Measurements from ENCODE around the gene ECHDC3.

Gene ECHDC3

DNA sequence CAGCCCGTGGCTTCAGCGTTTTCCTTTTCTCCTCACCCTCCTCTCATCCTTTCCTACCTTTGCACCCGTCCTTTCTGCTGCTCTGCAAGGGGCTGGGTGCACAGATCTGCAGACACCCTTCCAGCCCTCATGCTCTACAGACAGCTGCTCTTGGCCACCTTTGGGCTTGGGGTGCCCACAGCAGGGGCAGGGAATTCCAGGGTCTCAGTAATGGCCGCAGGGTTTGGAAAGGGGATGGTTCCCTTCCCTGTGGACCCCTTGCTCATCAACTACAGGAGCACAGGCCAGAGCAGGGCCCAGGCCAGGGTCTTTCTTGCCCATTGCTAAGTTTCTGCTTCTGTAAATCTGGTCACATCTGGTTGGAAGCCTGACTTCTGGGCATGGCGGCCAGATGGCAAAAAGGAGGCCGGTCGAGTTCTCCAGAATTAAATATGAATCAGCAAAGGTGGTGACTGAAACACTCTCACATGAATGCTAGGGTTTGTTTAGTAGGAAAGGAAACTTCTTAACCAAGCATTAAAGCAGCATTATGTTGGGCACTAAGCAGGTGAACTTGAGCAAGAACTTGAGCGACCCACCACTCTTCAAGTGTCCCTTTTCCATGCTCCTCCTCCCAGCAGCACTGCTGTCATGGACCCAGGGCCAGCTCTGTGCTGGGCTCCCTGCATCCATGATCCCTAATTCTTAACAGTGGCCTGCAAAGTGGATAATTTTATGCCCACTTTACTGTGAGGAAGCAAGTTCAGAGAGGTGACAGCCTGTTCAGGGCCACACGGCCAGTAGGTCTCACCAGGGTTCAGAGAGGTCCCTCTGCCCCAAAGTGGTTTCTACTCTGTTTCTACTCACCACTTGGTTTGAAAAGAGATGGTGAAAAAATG, 1.5 kb downstream of the ECHDC3 start:
- TF ChIP-seq ZFX (IDR thresholded peaks at IDR 0.05; ENCODE audit: borderline replicate concordance), result no peak
- TF ChIP-seq, protein P1, sequence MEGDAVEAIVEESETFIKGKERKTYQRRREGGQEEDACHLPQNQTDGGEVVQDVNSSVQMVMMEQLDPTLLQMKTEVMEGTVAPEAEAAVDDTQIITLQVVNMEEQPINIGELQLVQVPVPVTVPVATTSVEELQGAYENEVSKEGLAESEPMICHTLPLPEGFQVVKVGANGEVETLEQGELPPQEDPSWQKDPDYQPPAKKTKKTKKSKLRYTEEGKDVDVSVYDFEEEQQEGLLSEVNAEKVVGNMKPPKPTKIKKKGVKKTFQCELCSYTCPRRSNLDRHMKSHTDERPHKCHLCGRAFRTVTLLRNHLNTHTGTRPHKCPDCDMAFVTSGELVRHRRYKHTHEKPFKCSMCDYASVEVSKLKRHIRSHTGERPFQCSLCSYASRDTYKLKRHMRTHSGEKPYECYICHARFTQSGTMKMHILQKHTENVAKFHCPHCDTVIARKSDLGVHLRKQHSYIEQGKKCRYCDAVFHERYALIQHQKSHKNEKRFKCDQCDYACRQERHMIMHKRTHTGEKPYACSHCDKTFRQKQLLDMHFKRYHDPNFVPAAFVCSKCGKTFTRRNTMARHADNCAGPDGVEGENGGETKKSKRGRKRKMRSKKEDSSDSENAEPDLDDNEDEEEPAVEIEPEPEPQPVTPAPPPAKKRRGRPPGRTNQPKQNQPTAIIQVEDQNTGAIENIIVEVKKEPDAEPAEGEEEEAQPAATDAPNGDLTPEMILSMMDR (IDR thresholded peaks at IDR 0.05), result no peak
- no peak overlapping the region for H3K27ac ChIP-seq

DNA sequence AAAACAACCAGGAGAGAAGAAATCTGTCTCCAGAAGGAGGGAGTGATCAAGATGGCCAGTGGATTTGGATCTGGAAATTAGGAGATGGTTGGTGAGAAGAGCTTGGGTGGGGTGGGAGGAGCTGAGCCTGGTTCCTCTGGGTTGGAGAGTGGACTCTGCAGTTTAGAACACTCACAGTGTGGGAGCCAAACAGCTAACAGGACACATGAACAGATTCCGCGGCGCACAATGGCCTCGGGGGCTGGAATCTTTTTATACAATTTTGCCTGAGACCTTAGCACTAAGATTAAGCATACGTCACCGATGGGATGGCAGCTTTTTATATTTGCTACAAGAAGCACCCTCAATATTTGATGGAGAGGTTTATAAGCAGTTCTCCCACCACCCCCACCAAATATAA, 2.9 kb downstream of the ECHDC3 start:
- H3K27ac ChIP-seq, result no peak overlapping the region
- TF ChIP-seq, protein P1 (IDR thresholded peaks at IDR 0.05), result no peak
- no peak for TF ChIP-seq ZFX (IDR thresholded peaks at IDR 0.05; ENCODE audit: borderline replicate concordance)

DNA sequence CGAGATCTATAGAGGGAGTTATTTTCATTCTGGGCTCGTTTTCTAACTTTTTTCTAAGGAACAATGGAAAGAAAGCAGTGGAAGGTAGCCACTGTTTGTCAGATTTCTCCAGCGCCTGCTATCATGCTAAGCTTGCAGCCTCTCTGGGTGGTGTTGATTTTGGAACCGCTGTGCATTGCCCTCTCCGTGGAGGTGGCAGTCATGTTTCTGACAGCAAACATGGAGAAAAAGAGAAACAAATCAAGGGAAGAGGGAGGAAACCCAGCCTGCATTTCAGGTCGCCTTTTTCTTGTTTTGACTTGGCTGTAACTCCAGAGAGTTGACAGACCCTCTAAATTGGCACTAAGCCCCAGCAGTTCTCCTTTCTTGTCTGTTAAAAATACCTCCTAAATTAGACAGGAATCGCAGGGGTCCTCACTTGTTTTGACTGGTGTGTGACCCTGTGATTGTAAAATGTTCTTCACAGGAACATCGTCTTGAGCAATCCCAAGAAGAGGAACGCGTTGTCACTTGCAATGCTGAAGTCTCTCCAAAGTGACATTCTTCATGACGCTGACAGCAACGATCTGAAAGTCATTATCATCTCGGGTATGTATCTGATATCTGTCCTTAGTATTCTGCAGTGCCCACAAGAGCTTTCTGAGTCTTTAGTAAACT, 4.8 kb downstream of the ECHDC3 start:
- TF ChIP-seq, protein P1 (IDR thresholded peaks at IDR 0.05), result no peak
- TF ChIP-seq ZFX (IDR thresholded peaks at IDR 0.05; ENCODE audit: borderline replicate concordance), result no peak
- no peak overlapping the region for H3K27ac ChIP-seq

DNA sequence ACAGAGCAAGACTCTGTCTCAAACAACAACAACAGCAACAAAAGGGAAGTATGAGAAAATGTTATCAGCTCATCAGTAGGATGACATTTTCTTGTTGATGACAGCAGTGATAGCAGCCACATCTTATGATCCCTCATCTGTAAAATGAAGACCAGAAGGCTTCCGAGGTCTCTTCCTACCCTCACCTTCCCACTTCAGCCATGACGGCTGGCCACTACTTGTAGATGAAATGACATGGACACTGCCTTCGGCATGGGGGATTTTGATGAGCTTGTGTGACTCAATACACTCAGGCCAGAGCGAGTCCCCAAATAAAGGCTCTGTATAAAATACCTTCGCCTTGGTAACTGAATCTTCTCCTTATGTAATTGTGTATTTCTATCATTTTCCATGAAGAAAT, 6.7 kb downstream of the ECHDC3 start:
- H3K27ac ChIP-seq, result no peak overlapping the region
- TF ChIP-seq, protein P1 (IDR thresholded peaks at IDR 0.05), result no peak
- no peak for TF ChIP-seq ZFX (IDR thresholded peaks at IDR 0.05; ENCODE audit: borderline replicate concordance)

DNA sequence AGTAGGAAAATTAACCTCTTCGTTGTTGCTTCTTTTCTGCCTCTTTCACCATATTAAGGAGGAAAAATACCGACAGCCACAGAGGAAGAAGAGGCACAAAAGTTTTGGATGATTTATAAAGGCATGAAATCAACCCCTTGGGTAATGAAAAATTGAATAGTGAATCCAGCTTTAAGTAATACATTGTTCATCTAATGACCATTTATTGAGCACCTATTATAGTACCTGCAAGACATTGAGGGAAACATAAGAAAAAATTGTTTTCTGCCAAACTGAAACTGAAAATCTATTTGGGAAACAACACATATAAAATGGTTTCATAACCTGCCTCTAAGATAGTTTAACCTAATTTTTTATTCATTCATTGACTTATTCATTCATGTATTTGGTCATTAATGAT, 8.2 kb downstream of the ECHDC3 start:
- no peak for TF ChIP-seq ZFX (IDR thresholded peaks at IDR 0.05; ENCODE audit: borderline replicate concordance)

DNA sequence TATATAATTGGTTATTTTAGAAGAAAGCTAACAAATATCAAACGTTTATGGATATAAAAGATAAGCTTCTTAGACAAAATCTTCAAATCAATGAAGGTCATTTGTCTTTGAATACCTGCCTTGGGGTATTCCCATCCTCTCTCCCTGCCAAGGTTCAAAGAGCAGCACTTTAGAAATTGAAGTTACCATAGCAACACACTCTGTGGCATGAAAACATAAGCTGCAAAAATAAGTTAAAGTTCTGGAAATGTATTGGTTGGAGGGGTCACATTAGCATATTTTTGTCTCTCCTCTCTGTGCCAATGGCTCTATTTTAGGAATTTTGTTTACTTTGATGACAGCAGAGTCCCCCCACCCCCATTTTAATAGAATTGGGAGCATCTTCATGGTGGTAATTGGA, 12.0 kb downstream of the ECHDC3 start:
- H3K27ac ChIP-seq, result no peak overlapping the region
- TF ChIP-seq, protein P1 (IDR thresholded peaks at IDR 0.05), result no peak
- TF ChIP-seq ZFX (IDR thresholded peaks at IDR 0.05; ENCODE audit: borderline replicate concordance), result no peak

More for the DNA sequence above, 8.2 kb downstream of the ECHDC3 start:
- H3K27ac ChIP-seq, result no peak overlapping the region

DNA sequence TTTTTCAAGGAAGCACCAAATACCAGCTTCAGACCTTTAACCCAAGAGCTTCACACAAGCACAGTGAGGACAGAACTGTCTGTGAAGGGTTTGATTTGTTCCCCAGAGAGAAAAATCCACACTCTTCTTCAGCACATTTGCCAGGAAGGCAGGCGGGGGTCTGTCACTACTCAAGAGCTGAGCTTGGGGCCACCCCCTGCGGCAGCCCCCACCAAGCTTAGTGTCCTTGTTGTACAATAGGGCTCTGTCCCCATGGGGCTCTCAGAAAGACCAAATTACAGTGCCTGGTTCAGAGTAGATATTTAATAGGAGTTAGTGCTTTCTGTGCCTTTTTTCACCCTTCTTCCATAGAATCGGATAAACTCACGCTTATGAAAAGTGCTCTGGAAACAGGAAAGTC, 12.4 kb downstream of the ECHDC3 start:
- no peak overlapping the region for H3K27ac ChIP-seq
- TF ChIP-seq ZFX (IDR thresholded peaks at IDR 0.05; ENCODE audit: borderline replicate concordance), result no peak
- TF ChIP-seq, protein P1 (IDR thresholded peaks at IDR 0.05), result no peak
